GM12892 (cell line): ENCODE results near the gene SULF2.

Experiments
- POLR2A ChIP-seq: IDR thresholded peaks from 2 replicates; pipeline ENCODE4 v1.6.1; 2011; ENCODE audit warnings: low read depth, low read length, control low read depth
- TAF1 ChIP-seq: IDR thresholded peaks from 2 replicates; pipeline ENCODE4 v1.6.1; 2011; ENCODE audit warnings: low read depth, mild to moderate bottlenecking, control low read depth, low read length, borderline replicate concordance

DNA sequence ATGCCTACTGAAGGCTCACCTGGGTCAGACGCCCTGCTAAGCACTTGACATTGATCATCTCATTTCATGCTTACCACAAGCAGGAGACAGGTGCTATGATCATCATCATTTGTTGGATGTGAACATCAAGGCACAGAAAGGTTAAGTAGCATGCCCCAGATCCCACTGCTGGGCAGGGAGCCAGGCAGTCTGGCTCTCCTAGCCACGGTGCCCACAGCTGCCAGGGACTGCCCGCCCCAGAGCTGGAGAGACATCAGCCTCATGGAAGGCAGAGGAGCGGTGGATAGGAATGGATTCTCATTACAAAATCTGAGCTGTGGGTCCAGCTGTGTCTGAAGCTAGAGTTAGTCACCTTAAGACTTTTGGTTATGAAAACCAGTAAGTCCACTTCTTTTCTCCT, 3.6 kb downstream of the SULF2 start:
- TF ChIP-seq POLR2A = no peak
- no peak for TF ChIP-seq TAF1
